Right ventricle myocardium inferior (tissue), 1 donor: ENCODE results near the gene PRLH. TPM values are rescaled to one million over a fixed set of nuclear protein-coding genes. Genes with fewer than 3 reads are reported as not detected.
A peak's percentile ranks its signal among the peaks of the same experiment; 100 is the strongest.

Experiments used
- ATAC-seq: fragments of 200-7000 bp; cut with Tn5 transposase; one replicate; pipeline ENCODE4 v1.9.1; 2020; ENCODE audit warnings: mild to moderate bottlenecking, moderate library complexity
- DNase-seq: peaks from one replicate; pipeline ENCODE4 v3.0.0; 2021; ENCODE audit errors: missing footprints
- intact Hi-C: fragments of 100-400 bp; cut with DNase I; formaldehyde crosslinking; loops from one replicate; pipeline ENCODE4 v1.11.0; 2022
- total RNA-seq: library from RNA; stranded (reverse); fragmentation: NEBNext Ultra II Directional; extraction: Animal tissue kit (Norgen Biotek cat#: 25700); gene quantifications from one replicate; pipeline ENCODE4 v1.2.1, GENCODE V29; 2021
- donor health status: DM: no; HTN: yes; CAD: no; lungs with severe emphysema.

Gene PRLH
- total RNA-seq, 1 donor from 2014 or later: not detected

GRCh38 chr2:237612527-237613357 lies 46.4 kb downstream of the PRLH start:
- intact Hi-C loops: no loop called here
- DNase-seq (no peak), ATAC-seq (no peak)

GRCh38 chr2:237613679-237614078 lies 47.3 kb downstream of the PRLH start:
- ATAC-seq: no peak
- intact Hi-C loops: no loop called here
- DNase-seq: no peak

GRCh38 chr2:237614151-237614720 lies 47.9 kb downstream of the PRLH start:
- no peak for ATAC-seq
- DNase-seq: no peak
- intact Hi-C loops: no loop called here

GRCh38 chr2:237615631-237616249 lies 49.4 kb downstream of the PRLH start:
- intact Hi-C loops: no loop called here
- ATAC-seq (peak; percentile 4), DNase-seq (no peak)

GRCh38 chr2:237616373-237616733 lies 50.0 kb downstream of the PRLH start:
- intact Hi-C loops: no loop called here
- DNase-seq: no peak
- ATAC-seq: peak; percentile 26

Other genes starting within 250 kb of the PRLH start
- gene COL6A3, start 152.4 kb upstream of the PRLH start, total RNA-seq: 84.5 TPM
- gene MLPH, start 79.3 kb upstream of the PRLH start, total RNA-seq: 79.0 TPM
- 2.4 TPM for gene RAB17, start 24.2 kb downstream of the PRLH start, total RNA-seq
- gene LRRFIP1, start 61.0 kb downstream of the PRLH start, total RNA-seq: 104 TPM
- gene RBM44, start 232.2 kb downstream of the PRLH start, total RNA-seq: 0.30 TPM